T-helper 1 cell (primary cell): Measurements from ENCODE around the gene MYCN.
"Not testable (repeated sequence)": the region's sequence is repeated elsewhere in the genome, so short reads cannot be mapped to it uniquely, and the experiment has no call there.

Experiments
- DNase-seq, 5 donors: peaks; one replicate each; pipeline ENCODE4 v3.0.0-alpha.2; 2012 to 2020
- total RNA-seq, 4 donors: gene quantifications; one replicate each; lab custom pipeline; 2026; lab: John Stamatoyannopoulos, UW

Gene MYCN
- 0 to 0.24 (median 0) reads per million in 4 donors for total RNA-seq

DNA sequence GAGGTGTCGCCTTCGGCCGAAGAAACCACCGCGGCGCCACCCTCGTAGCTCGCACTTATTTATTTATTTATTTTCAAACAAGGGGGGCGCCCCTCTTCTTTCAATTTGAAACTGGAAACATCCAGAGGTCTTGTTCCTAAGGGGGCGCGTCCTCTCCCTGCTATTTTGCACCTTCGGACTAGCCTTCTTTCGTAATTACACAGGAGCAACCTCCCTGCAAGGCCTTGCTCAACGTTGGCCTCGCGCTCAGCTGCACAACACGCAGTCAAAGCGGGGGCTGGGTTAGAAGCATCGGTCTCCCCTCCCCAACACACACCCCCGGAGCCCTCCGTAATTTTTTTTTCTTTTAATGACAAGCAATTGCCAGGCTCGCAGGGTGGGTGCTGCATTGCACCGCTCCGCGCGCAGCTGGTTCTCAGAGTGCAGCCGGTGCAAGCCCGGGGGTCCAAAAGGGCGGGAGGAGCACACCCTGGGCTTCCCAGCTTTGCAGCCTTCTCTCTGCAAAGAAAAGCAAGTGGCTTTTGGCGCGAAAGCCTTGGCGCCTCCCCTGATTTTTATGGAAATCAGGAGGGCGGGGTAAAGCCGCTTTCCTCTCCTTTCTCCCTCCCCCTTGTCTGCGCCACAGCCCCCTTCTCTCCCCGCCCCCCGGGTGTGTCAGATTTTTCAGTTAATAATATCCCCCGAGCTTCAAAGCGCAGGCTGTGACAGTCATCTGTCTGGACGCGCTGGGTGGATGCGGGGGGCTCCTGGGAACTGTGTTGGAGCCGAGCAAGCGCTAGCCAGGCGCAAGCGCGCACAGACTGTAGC is at the start of gene MYCN:
Gene MYCN, plus strand, starts transcription at position 697 of the 807 bp plus-strand sequence. CDS start 1,515 bp downstream, outside the sequence.
- peak in 2 of 5 donors; percentile 25 to 28 for DNase-seq

DNA sequence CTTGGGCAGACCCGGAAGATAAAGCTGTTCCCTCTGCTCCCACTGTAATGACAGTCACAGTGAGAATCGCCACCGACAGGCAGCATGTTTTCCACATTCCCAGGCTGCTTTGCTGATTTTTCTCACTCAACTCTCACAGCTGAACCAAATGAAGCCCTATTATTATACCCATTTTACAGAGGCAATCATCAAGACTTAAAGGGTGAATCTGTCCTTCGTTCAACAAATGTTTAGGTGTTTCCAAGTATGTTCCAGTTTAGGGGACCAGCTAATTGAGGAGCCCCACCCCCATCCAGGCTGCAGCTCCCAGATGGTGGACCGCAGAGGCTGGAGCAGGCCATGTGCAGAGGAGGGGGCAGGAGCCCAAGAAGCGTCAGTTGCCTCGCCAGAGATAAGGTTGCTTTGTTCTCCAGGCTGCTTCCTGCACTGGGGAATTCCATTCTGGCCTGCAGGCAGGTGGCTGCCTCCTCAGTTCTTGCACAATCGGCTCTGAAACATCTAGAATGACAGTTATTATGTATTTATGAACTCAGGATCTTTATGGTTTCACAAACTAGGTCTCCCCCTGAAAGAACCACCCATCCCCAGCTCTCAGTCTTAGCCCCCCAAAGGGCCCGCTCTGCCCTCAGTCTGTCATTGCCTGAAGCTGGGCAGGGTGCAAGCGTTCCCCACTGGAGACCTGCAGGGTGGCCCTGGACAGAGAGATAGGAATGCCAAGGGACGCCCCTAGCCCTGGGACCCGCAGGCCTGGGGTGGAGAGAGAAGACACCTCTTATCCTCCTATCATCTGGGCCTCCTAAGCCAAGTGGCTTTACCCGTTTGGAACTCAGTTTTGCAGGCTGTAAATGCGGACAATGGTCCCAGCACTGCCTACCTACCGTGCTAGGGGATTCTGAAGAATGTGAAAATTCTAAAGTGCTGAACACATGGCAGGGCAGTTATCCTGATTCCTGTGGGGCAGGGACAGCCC is 49.1 kb upstream of the MYCN start:
- DNase-seq, result no peak

DNA sequence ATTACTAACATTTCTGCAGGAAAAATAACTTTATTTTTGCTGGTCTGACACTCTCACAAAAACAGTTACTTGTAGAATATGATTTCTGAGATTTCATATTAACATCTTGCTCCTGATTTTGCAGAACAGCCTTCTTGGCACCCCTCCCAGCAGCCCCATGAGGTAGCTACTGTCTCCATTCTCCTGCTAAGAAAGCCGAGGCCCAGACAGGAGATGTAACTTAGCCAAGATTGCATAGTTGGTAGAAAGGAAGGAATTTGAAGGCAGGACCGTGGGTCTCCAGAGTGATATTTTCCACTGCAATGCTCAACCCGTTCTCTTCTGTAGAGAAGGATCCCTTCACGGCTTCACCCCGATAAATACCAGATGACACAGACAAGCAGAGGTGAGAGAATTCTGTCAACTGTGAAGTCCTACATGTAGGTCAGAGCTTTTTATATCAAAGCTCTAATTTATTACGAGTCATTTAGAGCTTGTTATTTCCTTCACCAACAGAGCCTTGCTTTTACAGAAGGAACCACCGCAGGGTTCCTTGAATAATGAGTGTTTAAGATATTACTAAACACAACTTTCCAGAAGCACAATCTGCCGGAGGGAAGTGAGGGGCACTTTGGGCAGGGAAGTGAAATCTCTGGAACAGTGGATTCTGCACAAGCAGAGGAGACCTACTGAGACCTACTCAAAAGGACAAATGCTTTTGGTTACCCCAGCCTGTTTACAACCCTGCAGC is 48.0 kb upstream of the MYCN start:
- no peak for DNase-seq

DNA sequence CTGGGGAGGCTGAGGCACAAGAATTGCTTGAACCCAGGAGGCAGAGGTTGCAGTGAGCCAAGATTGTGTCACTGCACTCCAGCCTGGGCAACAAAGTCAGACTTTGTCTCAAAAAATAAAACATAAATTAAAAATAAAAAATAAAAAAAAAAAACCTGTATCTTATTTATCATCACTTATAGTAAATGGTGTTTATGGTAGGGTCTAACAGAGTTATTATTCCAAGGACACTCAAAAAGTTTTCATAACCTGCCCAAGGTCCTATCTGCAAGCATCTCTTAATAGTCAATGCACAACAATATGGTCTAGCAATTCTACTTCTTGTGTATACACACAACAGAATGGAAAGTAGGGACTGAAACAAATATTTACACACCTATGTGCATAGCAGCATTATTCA is 47.3 kb upstream of the MYCN start:
- DNase-seq, result no peak

DNA sequence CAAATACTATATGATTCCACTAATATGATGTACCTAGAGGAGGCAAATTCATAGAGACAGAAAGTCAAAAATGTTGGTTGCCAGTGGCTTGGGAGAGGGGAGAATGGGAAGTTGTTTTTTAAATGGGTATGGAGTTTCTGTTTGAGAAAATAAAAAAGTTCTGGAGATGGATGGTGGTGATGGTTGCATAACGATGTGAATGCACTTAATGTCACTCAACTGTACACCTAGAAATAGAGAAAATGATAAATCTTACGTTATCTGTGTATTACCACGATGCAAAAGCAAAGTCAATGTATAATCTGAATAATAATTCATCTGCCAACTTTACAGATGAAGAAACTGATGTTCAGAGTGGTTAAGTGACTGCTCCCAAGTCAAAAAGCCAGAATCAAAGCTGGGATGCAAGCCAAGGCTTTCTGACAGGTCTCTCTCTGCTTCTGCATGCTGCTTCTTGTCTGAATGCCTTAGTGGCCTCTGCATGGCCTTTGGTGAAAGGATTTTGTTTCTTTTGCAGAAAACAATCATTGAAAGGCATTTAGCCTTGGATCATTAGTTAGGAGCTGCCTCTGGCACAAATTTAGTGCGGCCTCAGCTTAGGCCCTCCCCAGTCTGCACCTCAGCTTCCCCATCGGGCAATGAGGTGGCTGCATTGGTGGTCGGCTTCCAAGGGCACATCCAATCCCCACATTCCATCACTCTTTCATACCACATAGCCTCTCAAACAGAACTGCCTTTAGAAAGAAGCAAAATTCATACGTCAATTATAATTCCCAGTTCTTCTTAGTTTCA is 46.5 kb upstream of the MYCN start:
- DNase-seq, result no peak

DNA sequence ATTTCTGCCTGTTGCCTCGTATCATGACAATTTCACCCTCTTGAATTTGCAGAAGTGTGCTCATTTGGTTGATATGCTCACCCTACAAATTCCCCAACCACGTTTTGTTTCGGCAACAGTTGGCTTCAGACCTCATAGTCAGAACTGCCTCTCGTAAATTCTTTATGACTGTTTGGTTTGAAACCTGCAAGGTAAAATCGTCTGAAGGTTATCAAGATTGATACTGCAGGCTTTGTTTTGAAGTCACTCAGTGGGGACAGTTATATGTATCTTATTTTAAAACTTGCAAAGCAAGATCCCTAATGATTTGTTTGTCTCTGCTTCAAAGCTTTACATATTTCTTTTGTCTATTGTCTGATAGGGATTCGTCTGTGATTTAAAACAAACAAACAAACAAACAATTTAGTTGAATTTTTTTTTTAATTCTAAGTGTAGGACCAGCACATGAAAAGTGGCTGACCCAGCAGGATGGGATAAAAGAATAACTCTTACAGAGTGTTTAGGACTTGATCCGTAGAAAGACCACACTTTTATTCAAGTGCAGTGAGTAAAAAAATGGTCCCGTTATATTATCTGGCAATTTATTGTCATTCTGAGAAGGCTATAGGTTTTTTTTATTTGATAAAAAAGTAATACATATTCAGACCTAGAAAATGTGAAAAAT is 45.7 kb upstream of the MYCN start:
- DNase-seq, result no peak

DNA sequence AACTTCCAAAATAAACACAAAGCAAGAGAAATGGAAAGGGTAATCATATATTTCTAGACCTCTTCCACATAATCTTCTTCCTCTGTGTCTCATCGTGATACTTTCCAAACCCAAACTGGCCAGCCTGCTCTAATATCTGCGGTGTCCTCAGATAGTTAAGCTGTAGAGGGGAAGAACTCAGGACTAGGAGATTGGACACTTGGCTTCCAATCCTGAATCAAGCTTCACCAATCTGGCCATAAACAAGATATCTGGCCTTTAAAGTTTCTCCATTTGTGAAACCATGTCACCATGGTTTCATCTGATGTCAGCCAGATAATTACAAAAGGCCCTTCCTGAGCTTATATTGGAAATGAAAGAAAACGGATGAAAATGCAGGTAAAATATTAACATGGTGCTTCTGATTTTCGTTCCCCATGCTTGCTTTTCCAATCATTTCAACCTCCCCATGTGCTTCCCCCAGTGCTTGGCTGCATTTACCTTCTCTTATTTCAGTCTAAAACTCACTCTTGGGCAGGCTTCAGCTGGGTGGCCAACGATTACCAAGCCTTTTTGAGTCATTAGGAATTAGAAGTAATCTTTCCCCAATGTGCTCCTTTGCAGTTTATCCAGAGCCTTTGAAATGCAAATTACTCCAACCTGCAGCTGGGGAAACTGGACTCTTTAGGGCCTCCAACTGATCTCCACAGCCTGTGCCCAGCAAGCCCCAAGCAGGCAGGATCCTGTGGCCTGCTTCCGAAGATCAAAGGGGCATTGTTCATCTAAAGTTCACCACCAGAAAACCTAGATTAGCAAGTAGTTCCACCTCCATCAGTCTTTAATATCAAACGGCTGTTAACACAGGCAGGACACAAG is 44.5 kb upstream of the MYCN start:
- DNase-seq, result no peak

DNA sequence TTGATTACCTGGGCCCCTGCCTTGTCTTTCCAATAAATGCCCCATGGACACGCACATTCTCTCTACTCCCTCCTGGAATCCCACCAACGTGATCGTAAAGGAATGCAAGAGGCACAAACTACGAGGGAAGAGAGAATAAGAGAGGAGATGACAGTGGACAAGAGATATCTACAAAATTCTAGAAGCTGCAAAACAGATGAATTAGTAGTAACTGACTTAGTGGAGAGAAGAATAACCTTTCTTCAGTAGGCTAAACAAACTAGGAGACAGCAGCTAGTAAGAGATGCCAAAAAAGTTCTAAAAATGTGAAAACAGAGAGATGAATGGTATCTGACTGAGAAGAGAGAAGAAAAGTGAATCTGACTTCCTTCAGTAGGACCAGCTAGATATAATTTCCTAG is 43.5 kb upstream of the MYCN start:
- DNase-seq, result no peak

DNA sequence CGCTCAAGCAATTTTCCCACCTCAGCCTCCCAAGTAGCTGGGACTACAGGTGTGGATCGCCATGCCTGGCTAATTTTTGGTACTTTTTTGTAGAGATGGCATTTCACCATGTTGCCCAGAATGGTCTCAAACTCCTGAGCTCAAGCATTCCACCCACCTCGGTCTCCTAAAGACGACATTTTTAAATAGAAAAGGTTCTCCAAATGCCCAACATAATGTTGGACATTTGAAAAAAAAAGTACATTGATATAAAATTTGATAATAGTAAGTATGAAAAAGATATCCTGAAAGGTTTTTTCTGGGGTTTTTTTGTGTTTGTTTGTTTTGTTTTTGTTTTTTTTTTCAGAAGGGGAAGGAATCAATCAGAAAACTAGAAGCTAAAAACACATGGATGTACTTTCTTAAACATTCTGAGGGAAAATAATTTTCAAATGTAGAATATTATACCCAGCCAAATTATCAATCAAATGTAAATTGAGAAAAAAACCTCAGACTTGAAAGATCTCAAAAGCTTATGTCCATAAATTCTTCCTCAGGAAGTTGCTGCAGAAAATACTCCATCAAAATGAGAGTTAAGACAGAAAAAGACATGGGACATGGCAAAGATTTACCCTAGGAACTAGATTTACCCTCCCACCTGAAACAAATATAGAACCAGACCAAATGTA is 42.8 kb upstream of the MYCN start:
- DNase-seq, result no peak

DNA sequence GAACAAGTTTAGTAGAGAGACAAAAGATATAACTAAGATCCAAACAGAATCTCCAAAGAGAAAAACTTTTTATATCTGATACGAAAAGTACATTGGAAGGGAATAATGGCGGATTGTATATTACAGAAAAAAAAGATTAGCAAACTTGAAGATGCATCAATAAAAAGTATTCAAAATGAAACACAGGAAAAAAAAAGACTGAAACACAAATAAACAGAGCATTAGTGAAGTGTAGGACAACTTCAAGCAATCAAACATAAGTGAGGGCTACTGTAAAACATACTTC is 41.1 kb upstream of the MYCN start:
- no peak for DNase-seq

DNA sequence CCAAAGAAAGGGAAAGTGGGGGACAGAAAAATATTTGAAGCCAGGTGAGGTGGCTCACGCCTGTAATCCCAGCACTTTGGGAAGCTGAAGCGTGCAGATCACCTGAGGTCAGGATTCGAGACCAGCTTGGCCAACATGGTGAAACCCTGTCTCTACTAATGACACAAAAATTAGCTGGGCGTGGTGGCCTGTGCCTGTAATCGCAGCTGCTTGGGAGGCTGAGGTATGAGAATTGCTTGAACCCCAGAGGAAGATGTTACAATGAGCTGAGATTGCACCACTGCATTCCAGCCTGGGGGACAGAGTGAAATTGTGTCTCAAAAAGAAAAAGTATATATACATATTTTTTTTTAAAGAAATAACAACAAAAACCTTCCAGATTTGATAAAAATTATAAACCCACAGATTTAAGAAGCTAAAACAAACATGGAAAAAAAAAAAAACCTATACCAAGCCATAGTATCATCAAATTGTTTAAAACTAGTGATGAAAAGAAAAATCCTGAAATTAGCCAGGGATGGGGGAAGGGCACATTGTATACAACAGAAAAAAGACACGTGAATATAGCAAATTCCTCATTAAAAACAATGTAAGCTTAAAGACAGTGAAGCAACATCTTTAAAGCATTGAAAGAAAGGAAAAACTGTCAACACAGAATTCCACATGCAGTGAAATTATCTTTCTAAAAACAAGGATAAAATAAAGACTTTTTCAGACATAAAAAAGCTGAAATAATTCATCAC is 40.4 kb upstream of the MYCN start:
- no peak for DNase-seq

DNA sequence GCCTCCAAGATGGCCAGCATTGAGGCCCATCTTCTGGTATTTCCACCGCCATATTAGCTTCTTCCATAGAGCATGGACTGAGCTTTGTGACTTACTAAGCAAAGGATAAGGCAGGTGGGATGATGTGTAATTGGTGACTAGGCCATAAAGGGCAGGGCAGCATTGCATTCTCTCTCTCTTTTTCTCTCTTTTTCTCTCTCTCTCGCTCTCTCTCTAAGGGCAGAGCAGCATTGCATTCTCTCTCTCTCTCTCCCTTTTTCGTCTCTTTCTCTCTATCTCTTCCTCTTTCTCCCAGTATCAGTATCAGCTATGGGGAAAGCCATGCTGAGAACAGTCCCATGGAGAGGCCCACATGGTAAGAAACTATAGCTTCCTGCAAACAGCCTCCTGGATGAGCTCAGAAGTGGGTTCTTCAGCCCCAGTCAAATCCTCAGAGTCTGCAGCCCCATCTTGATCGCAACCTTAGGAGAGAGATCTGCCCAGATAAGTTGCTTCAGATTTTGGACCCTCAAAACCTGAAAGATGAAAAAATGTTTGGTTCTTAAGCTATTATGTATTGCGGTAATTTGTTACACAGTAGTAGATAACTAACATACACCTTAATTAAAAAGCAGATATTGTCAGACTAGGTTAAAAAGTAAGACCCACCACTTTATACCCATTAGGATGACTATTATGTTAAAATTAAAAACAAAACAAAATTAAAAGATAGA is 39.1 kb upstream of the MYCN start:
- DNase-seq, result no peak

DNA sequence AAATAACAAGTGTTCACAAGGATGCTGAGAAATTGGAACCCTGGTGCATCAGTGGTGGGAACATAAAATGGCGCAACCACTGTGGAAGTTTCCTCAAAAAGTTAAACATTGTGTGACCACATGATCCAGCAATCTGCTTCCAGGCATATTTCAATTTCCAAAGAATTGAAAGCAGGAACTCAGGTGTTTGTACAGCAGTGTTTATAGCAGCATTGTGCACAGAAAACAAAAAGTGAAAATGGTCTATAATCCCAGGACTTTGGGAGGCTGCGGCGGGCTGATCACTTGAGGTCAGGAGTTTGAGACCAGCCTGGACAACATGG is 38.6 kb upstream of the MYCN start:
- DNase-seq, result no peak

DNA sequence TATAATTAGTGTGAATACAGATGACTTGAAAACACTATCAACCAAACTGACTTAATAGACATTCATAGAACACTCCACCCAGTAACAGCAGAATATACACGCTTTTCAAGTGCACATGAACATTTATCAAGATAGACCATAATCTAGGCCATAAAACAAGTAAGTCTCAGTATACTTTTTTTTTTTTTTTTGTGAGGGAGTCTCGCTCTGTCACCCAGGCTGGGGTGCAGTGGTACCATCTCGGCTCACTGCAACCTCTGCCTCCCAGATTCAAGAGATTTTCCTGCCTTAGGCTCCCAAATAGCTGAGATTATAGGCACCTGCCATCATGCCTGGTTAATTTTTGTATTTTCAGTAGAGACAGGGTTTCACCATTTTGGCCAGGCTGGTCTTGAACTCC is 36.4 kb upstream of the MYCN start:
- not testable (repeated sequence) for DNase-seq

DNA sequence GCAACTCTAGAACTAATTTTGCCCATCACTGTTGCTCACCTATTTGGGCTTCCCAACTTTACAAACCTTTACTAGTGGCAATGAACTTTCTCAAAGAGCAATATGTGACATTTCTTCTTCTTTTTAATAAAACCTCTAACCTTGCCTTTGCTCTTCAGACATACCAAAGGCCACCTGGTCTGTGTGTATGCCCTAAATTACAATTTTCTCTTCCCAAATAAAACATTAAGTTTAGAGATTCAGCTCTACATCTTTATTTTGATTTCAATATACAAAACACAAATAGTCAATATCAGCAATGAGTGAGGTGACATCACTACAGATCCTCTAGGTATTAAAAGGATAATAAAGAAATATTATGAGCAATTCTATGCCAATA is 35.1 kb upstream of the MYCN start:
- no peak for DNase-seq

DNA sequence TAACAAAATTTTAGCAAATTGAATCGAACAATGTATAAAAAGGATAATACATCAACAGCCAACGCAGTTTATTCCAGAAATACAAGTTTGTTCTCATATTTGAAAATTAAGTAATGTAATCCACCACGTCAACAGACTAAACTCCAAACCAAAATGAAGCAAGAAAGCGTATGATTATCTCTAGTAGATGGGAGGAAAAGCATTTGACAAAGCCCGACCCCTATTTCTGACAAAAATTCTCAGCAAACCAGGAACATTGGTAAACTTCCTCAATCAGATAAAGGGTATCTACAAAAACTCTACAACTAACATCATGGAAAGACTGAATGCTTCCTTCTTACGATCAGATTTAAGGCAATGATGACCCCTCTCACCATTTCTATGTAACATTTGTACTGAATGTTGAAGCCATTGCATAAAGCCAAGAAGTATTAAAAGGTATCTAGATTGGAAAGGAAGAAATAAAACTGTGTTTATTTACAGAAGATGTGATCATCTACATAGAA is 34.3 kb upstream of the MYCN start:
- DNase-seq, result no peak

DNA sequence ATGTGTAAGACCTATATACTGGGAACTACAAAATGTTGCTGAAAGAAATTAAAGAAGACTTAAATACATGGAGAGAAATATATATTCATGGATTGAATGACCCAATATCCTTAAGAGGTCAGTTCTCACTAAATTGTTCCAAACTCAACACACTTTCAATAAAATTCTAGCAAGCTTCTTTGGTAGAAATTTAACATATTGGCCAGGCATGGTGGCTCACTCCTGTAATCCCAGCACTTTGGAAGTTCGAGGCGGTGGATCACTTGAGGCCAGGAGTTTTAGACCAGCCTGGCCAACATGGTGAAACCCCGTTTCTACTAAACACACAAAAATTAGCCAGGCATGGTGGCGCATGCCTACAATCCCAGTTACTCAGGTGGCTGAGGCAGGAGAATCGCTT is 33.6 kb upstream of the MYCN start:
- no peak for DNase-seq

DNA sequence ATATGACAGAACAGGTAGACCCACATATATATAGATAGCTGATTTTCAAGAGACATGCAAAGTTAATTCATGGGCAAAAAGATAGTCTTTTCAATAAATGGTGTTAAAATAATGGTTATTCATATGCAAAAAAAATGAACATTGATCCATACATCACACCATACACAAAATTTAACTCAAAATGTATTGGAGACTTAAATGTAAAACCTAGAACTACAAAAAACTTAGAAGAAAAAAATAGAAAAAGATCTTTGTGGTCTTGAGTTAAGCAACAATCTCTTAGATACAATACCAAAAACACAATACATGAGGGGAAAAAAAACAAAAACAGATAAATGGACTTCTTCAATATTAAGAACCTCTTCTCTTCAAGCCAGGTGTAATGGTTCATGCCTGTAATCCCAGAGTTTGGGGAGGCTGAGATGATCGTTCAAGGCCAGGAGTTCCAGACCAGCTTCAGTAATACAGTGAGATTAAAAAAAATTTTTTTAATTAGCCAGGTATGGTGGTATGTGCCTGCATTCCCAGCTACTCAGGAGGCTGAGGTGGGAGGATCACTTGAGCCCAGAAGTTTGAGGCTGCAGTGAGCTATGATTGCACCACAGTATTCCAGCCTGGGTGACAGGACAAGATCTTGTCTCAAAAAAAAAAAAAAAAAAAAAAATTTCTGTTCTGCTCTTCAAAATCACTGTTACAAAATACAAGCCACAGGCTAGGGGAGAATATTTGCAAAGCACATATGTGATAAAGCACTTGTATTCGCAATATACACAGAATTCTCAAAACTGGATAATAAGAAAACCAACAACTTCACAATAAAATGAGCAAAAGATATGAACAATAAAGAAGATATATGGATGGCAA is 32.7 kb upstream of the MYCN start:
- DNase-seq, result no peak
